ENCODE measurements around the gene APLF.

Gene APLF

GRCh38 chr2:68627615-68628014 is 160.2 kb downstream of the APLF start:
- no peak for DNase-seq
- Histone ChIP-seq H3K27me3 (no peaks in the 10 kb centered on the region), H3K4me1 (no peaks in the 10 kb centered on the region), H3K27ac (no peak overlapping the region), H3K36me3 (no peaks in the 10 kb centered on the region), H3K9me3 (peaks cover 0 to 6% (median 4%) of the 10 kb centered on the region in 3 donors), H3K4me3 (no peak overlapping the region)
- TF ChIP-seq CTCF (IDR thresholded peaks at IDR 0.05) = no peak
- intact Hi-C loops (cut with DNase I; ENCODE audit: low total_unique reads) = no loop called here
